ENCODE measurements around the gene MACIR.

MACIR gene

GRCh38 chr5:103291606-103292005 is 33.0 kb downstream of the MACIR start:
- DNase-seq (ENCODE audit: low read depth in 2 of 2): no peak

DNA sequence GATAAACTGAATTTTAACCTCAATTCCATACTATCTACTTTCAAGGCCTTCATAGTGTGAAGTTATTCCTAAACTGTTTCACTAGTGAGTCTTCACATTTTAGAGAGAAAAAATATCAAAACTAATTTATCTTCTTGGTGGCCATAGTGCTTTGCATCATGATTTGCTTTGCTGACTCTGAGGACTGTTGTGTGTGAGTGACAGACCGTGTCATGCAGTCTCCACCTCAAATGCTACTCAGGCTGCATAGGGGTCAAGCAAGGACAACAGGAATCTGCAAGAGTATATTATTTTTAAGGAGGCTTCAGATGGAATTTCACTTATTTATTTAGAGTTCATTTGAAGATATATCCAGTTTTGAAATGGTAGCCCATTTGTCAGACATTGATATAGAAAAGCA is 34.5 kb downstream of the MACIR start:
- DNase-seq (ENCODE audit: low read depth in 2 of 2): no peak

- DNase-seq (ENCODE audit: low read depth in 2 of 2): no peak
Observed at GRCh38 chr5:103293719-103294118, 35.2 kb downstream of the MACIR start.

DNA sequence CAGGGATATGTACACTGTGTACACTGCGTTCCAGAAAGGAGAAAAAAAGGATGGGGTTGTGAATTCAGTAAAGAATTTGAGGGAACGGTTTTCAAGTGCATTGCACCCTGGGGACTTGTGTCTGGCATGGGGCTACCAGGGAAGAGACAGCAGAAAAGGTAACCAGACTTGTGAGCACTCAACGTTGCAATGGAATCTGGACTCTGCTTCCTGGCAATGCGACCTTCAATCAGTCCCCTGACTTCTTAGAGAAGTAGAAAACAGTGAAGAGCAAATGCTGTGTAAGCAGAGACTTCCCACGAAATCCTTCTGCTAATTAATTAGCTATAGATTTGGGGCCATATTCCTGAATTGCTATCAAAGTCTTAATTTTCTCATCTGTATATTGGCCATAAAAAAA is 36.3 kb downstream of the MACIR start:
- DNase-seq (ENCODE audit: low read depth in 2 of 2): no peak

DNA sequence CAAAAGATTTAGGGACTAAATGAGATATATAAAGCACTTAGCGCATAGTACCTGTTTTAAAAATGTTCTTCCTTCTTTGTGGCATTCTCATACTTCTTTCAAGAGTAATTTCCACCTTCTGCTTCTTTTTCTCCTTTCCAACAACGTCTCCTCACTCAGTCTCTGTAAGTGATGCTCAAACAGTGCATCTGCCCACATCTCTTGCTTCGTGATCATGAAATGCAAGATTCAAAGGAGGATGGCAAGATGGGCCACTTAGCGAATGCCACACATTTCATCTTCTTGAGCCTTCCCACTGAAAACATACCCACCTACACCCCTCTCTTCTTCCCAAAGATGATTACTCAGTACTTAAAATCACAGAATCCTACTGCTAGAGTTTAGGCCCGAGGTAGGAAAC is 36.9 kb downstream of the MACIR start:
- DNase-seq (ENCODE audit: low read depth in 2 of 2): no peak

DNA sequence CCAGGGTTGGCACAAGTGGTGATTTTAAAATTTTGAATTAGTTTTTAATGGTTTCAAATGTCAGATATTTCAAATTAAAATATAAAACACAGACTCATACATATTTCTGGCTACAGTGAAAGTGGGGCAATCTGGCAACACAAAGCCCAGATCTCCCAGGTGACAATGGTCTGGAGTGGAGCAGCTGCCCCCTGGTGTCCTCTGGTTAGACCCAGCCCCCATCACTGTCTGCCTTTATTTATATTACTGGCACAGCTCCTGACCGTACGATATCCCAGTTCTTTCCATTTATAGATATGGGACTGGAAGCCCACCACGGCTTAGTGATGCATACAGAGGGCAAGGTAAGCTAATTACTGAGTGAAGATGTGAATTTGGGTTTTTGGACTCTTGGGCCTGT is 37.3 kb downstream of the MACIR start:
- DNase-seq (ENCODE audit: low read depth in 2 of 2): no peak

DNA sequence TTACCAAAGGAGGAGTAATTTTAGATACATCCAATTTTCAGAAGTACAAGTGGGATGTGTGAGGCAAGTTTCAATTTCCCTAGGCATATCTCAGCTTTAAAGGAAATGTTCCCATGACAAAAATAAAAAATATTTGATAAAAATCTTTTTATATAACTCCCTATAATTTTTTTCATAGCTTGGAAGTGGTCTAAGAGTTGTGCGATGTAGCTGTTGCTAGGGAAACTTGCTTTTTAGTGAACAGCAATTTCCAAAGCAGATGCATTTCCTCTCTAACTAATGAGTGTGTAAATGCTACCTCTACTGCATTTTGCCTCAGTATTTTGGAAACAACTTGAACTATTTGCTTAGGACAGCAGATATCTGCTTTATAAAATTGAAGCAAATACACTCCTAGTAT is 39.6 kb downstream of the MACIR start:
- no peak for DNase-seq (ENCODE audit: low read depth in 2 of 2)

GRCh38 chr5:103298607-103299188 is 40.1 kb downstream of the MACIR start:
- no peak for DNase-seq (ENCODE audit: low read depth in 2 of 2)

GRCh38 chr5:103305809-103306208 is 47.2 kb downstream of the MACIR start:
- no peak for DNase-seq (ENCODE audit: low read depth in 2 of 2)

- DNase-seq (ENCODE audit: low read depth in 2 of 2): no peak
Observed at GRCh38 chr5:103307470-103307869, 48.9 kb downstream of the MACIR start.

DNA sequence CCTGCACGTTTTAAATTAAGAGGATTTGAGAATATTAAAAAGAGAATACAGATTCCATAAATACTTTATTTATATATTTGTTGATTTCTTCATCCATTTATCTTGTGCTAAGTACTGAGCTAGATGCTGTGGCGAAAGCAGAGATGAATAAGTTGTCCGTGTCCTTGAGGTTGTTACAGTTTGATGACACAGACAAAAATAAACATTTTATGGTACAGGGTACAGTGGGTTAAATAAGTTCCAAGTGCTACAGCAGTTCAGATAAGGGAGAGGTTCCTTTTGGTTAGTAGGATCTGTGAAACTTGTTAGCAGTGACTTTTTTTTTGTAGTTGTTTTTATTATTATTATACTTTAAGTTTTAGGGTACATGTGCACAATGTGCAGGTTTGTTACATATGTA is 50.2 kb downstream of the MACIR start:
- DNase-seq (ENCODE audit: low read depth in 2 of 2): no peak

GRCh38 chr5:103313056-103313455 is 54.5 kb downstream of the MACIR start:
- no peak for DNase-seq (ENCODE audit: low read depth in 2 of 2)

DNA sequence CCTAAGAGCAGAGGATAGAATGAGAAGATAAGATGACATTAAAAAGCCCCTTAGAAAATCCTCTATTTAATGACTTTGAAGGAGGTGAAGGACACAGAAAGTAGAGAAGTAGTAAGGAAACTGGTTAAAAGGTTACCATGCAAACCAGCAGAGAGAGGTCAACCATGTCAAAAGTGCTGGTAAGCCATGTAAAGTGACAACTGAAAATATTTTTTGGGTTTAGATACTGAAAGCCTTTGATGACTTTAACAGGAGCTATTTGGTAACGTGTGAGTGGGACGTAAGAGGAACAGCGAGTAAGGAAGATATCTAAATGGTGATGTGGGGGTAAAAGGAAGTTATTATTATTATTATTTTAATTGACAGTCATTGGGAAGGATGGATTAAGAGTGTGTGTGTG is 56.9 kb downstream of the MACIR start:
- no peak for DNase-seq (ENCODE audit: low read depth in 2 of 2)

DNA sequence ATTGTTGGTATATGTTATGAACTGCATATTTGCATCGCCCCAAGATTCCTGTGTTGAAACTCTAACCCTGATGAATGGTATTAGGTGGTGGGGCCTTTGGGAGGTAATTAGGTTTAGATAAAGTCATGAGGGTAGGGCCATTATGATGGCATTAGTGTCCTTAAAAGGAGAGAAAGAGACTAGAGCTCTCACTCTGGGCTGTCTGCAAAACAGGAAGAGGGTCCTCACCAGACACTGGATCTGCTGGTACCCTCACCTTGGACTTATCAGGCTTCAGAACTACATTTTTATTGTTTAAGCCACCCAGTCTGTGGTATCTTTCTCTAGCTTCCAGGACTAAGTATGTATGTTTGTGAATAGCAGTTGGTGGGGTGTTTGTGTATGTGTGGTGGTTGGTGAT is 68.9 kb downstream of the MACIR start:
- DNase-seq (ENCODE audit: low read depth in 2 of 2): no peak

DNA sequence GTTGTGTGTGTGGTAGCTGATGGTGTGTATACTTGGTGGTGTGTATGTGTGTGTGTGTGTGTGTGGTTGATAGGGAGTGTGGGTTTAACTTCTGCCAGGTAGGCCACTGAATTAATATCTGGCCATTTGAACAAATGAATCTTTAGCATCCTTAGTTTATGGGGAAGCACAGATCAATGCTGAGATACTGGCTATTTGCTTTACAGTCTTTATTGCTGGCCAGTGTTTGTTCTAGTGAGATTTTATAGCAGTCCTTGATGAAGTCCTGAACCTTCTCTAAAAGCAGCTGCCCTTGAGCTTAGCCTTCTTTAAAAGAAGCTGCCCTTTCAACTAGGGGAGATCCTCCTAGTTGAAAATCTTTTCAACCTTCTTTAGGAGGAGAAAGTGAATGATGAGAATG is 69.3 kb downstream of the MACIR start:
- DNase-seq (ENCODE audit: low read depth in 2 of 2): no peak
